ENCODE data around the gene TPRN. TPM values are rescaled to one million over a fixed set of nuclear protein-coding genes. Genes with fewer than 3 reads are reported as not detected.
A peak's percentile ranks its signal among the peaks of the same experiment; 100 is the strongest.

TPRN gene
- total RNA-seq, 4 donors from 2014 or later = 13.0 to 34.2 (median 15.8) TPM

DNA sequence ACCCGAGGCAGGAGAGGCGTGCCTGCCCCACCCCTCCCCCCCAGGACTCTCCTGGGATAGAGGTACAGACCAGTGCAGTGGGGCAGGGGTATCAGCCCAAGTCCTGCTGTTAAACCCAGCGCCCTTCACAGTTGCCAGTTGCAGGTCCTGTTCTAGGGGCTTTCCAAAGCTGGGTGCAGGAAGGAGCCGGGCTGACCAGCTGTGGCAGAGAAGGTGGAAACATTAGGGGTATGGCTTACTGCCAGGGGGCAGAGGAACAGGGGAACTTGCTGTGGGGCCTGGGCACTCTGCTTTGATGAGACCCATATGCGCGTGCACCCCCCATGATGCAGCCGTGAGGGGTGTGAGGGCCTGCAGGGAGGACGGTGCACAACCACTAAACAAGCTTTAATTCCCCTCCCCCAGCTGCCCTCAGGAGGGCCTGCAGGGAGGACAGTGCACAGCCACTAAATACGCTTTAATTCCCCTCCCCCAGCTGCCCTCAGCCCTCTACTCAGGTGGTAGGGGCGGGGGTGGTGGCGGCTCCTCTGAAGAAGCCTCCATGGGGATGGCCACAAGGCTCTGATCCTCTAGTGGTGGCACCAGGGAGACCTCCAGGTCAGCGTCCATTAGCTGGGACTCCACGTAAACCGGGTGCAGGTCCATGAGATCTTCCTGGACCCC lies 29.9 kb downstream of the TPRN start:
- no peak for TF ChIP-seq POLR2A (IDR thresholded peaks at IDR 0.05)
- TF ChIP-seq, protein P1, sequence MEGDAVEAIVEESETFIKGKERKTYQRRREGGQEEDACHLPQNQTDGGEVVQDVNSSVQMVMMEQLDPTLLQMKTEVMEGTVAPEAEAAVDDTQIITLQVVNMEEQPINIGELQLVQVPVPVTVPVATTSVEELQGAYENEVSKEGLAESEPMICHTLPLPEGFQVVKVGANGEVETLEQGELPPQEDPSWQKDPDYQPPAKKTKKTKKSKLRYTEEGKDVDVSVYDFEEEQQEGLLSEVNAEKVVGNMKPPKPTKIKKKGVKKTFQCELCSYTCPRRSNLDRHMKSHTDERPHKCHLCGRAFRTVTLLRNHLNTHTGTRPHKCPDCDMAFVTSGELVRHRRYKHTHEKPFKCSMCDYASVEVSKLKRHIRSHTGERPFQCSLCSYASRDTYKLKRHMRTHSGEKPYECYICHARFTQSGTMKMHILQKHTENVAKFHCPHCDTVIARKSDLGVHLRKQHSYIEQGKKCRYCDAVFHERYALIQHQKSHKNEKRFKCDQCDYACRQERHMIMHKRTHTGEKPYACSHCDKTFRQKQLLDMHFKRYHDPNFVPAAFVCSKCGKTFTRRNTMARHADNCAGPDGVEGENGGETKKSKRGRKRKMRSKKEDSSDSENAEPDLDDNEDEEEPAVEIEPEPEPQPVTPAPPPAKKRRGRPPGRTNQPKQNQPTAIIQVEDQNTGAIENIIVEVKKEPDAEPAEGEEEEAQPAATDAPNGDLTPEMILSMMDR (IDR thresholded peaks at IDR 0.05) = no peak
- 32 to 71% methylated on average over 1 to 5 of the region's 14 CpGs for WGBS, 2 donors
- Histone ChIP-seq H3K9me3 (no peaks in the 10 kb centered on the region), H3K27me3 (peaks cover 23 to 100% (median 33%) of the 10 kb centered on the region in 4 donors), H3K4me3 (no peak overlapping the region), H3K4me1 (peaks cover 13 to 75% (median 29%) of the 10 kb centered on the region in 3 donors), H3K36me3 (no peaks in the 10 kb centered on the region), H3K27ac (no peak overlapping the region)
- no peak for DNase-seq
- intact Hi-C loops (cut with DNase I) = no loop called here

- DNase-seq = no peak
- Histone ChIP-seq H3K27me3 (peaks cover 23 to 100% (median 40%) of the 10 kb centered on the region in 4 donors), H3K27ac (no peak within 1 kb of the TSS), H3K4me3 (peak within 1 kb of the TSS; percentile 26 to 58 (median 36)), H3K36me3 (no peaks in the 10 kb centered on the region), H3K4me1 (peaks cover 10 to 68% (median 29%) of the 10 kb centered on the region in 3 donors), H3K9me3 (no peaks in the 10 kb centered on the region)
- intact Hi-C loops (cut with DNase I) = no loop called here
- TF ChIP-seq, protein P1 (IDR thresholded peaks at IDR 0.05) = no peak
- TF ChIP-seq POLR2A (IDR thresholded peaks at IDR 0.05) = no peak
- 18% methylated on average over 19 of the region's 41 CpGs; no CpG with 5 or more reads in 1 of the 2 donors for WGBS, 2 donors
Measured at GRCh38 chr9:137169896-137170358, 30.6 kb downstream of the TPRN start, which contains the start of gene LRRC26. LRRC26 (minus strand) TSS chr9:137170051; CDS start chr9:137169943, 108 bp downstream.

DNA sequence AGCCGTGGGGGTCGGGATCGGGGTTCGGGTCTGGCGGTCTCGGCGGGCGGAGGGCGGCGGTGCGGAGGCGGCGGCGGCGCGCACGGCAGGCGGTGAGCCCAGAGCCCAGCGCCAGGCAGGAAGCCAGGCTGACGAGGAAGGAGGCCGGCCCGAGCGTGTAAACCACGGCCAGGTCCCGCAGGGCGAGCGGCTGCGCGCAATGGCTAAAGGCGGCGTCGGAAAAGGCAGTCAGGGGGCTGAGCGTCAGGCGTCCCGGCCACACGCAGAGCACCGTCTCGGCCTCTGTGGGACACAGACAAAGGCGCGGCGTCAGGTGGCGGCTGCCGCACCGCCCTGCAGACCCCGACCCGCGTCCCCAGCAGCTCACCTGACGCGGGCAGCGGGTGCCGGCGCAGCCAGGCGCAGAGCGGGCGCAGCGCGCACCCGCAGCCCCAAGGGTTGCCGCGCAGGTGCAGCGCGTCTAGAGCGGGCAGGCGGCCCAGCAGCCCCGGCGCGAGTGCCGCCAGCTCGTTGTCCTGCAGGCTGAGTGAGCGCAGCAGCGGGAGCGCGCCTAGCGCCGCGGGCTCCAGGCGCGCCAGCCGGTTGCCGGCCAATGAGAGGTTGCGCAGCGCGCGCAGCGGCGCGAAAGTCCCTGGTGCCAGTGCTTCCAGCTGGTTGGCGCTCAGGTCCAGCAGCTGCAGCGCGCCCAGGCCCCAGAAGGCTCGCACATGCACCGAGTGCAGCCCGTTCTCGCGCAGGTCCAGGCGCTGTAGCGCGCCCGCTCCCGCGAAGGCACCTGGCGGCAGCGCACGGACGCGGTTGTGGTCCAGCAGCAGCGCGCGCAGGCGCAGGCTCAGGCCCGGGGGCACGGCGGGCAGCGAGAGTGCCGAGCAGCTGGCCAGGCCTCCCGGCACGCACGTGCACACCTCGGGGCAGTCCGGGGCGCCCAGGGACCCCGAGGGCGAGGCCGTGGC lies 31.4 kb downstream of the TPRN start:
- Histone ChIP-seq H3K4me3 (peak overlapping the region; percentile 26 to 58 (median 36)), H3K36me3 (no peaks in the 10 kb centered on the region), H3K27ac (no peak overlapping the region), H3K9me3 (no peaks in the 10 kb centered on the region), H3K27me3 (peaks cover 30 to 100% (median 45%) of the 10 kb centered on the region in 4 donors), H3K4me1 (peaks cover 10 to 60% (median 29%) of the 10 kb centered on the region in 3 donors)
- no peak for DNase-seq
- whole genome bisulfite sequencing, 2 donors = 0% methylated on average over 33 of the region's 124 CpGs; no CpG with 5 or more reads in 1 of the 2 donors
- intact Hi-C loops (cut with DNase I) = no loop called here
- TF ChIP-seq POLR2A (IDR thresholded peaks at IDR 0.05) = no peak
- TF ChIP-seq, protein P1 (IDR thresholded peaks at IDR 0.05) = no peak

- peak overlapping the region; percentile 26 to 58 (median 36) for H3K4me3 ChIP-seq
- intact Hi-C loops (cut with DNase I) = no loop called here
- no peak overlapping the region for H3K27ac ChIP-seq
- no peaks in the 10 kb centered on the region for H3K36me3 ChIP-seq
- H3K9me3 ChIP-seq = no peaks in the 10 kb centered on the region
- peaks cover 30 to 100% (median 51%) of the 10 kb centered on the region in 4 donors for H3K27me3 ChIP-seq
- TF ChIP-seq POLR2A (IDR thresholded peaks at IDR 0.05) = no peak
- TF ChIP-seq, protein P1 (IDR thresholded peaks at IDR 0.05) = no peak
- H3K4me1 ChIP-seq = peaks cover 11 to 56% (median 29%) of the 10 kb centered on the region in 3 donors
- DNase-seq = no peak
- WGBS, 2 donors = 0% methylated on average over 1 of the region's 36 CpGs; no CpG with 5 or more reads in 1 of the 2 donors
Measured at GRCh38 chr9:137168573-137168903, 32.0 kb downstream of the TPRN start.

All from esophagus squamous epithelium (tissue), 5 donors.